SK-N-SH treated with all-trans-retinoic acid at 6 μM for 48 hours (cell line): ENCODE measurements around the gene WDR3.

Experiments used
- ATAC-seq: fragments of 200-7000 bp; cut with Tn5 transposase; 3 replicates; pipeline ENCODE4 v1.9.1; 2020; ENCODE audit warnings: mild to moderate bottlenecking, moderate library complexity
- ARNTL ChIP-seq: fragments of 450-650 bp; formaldehyde crosslinking; IDR thresholded peaks from 2 replicates; pipeline ENCODE4 v1.5.0; 2020; ENCODE audit warnings: low read depth, mild to moderate bottlenecking, moderate library complexity, borderline replicate concordance
- BACH2 ChIP-seq: fragments of 250-450 bp; sonication (Bioruptor Pico); IDR thresholded peaks from 2 replicates; pipeline ENCODE4 v1.9.0; 2021; ENCODE audit warnings: mild to moderate bottlenecking, borderline replicate concordance
- CSDC2 ChIP-seq: fragments of 250-450 bp; sonication (Bioruptor Pico); IDR thresholded peaks from 2 replicates; pipeline ENCODE4 v1.5.0; 2020; ENCODE audit warnings: mild to moderate bottlenecking, moderate library complexity
- ESRRG ChIP-seq: fragments of 250-450 bp; sonication (Bioruptor Pico); IDR thresholded peaks from 2 replicates; pipeline ENCODE4 v1.6.1; 2021; ENCODE audit warnings: mild to moderate bottlenecking
- GLIS3 ChIP-seq: fragments of 250-450 bp; sonication (Bioruptor Pico); IDR thresholded peaks from 2 replicates; pipeline ENCODE4 v1.5.0; 2020; ENCODE audit warnings: mild to moderate bottlenecking, moderate library complexity
- ISL1 ChIP-seq: fragments of 250-450 bp; sonication (Bioruptor Pico); IDR thresholded peaks from 2 replicates; pipeline ENCODE4 v2.1.2; 2022; ENCODE audit warnings: mild to moderate bottlenecking, moderate library complexity
- OSR1 ChIP-seq: fragments of 250-450 bp; sonication (Bioruptor Pico); IDR thresholded peaks from 2 replicates; pipeline ENCODE4 v1.8.0; 2022; ENCODE audit warnings: moderate library complexity, mild to moderate bottlenecking, inconsistent platforms
- PPARA ChIP-seq: fragments of 250-450 bp; sonication (Bioruptor Pico); IDR thresholded peaks from 2 replicates; pipeline ENCODE4 v1.5.0; 2020; ENCODE audit warnings: mild to moderate bottlenecking, borderline replicate concordance
- RARB ChIP-seq: fragments of 250-450 bp; sonication (Bioruptor Pico); IDR thresholded peaks from 2 replicates; pipeline ENCODE4 v1.8.0; 2021; ENCODE audit warnings: mild to moderate bottlenecking, moderate library complexity
- SNAI2 ChIP-seq: fragments of 250-450 bp; sonication (Bioruptor Pico); IDR thresholded peaks from 2 replicates; pipeline ENCODE4 v1.5.0; 2020; ENCODE audit warnings: mild to moderate bottlenecking, moderate library complexity
- TCF4 ChIP-seq: fragments of 250-450 bp; sonication (Bioruptor Pico); IDR thresholded peaks from 2 replicates; pipeline ENCODE4 v1.8.0; 2021; ENCODE audit warnings: mild to moderate bottlenecking, moderate library complexity, borderline replicate concordance
- TOX ChIP-seq: fragments of 250-450 bp; sonication (Bioruptor Pico); IDR thresholded peaks from 2 replicates; pipeline ENCODE4 v1.8.0; 2021; ENCODE audit warnings: mild to moderate bottlenecking, moderate library complexity, borderline replicate concordance
- ZC3H10 ChIP-seq: fragments of 250-450 bp; sonication (Bioruptor Pico); IDR thresholded peaks from 2 replicates; pipeline ENCODE4 v1.5.1; 2021; ENCODE audit warnings: mild to moderate bottlenecking, moderate library complexity
- ZFP3 ChIP-seq: fragments of 250-450 bp; sonication (Bioruptor Pico); IDR thresholded peaks from 2 replicates; pipeline ENCODE4 v1.5.0; 2020; ENCODE audit warnings: mild to moderate bottlenecking, moderate library complexity
- ZFP30 ChIP-seq: fragments of 450-650 bp; formaldehyde crosslinking; IDR thresholded peaks from 2 replicates; pipeline ENCODE4 v1.5.0; 2022; ENCODE audit warnings: mild to moderate bottlenecking, moderate library complexity
- ZNF565 ChIP-seq: fragments of 450-650 bp; formaldehyde crosslinking; conservative IDR thresholded peaks from 2 replicates; pipeline ENCODE4 v1.5.0; 2020; ENCODE audit warnings: low read depth, mild to moderate bottlenecking, moderate library complexity
- ZNF70 ChIP-seq: fragments of 450-650 bp; formaldehyde crosslinking; IDR thresholded peaks from 2 replicates; pipeline ENCODE4 v1.5.0; 2020; ENCODE audit warnings: mild to moderate bottlenecking, moderate library complexity
- TF ChIP-seq, protein P1 (sequence below): fragments of 250-450 bp; sonication (Bioruptor Pico); IDR thresholded peaks from 2 replicates; pipeline ENCODE4 v1.8.0; 2021; ENCODE audit warnings: low read depth, mild to moderate bottlenecking, moderate library complexity, borderline replicate concordance
- TF ChIP-seq, protein P2 (sequence below): fragments of 250-450 bp; sonication (Bioruptor Pico); IDR thresholded peaks from 2 replicates; pipeline ENCODE4 v1.5.1; 2020; ENCODE audit warnings: low read depth, mild to moderate bottlenecking, moderate library complexity
- TF ChIP-seq, protein P3 (sequence below): fragments of 250-450 bp; sonication (Bioruptor Pico); IDR thresholded peaks from 2 replicates; pipeline ENCODE4 v1.5.0; 2020; ENCODE audit warnings: mild to moderate bottlenecking, moderate library complexity
- TF ChIP-seq, protein P4 (sequence below): fragments of 250-450 bp; sonication (Bioruptor Pico); IDR thresholded peaks from 2 replicates; pipeline ENCODE4 v1.5.1; 2021; ENCODE audit warnings: mild to moderate bottlenecking, moderate library complexity

Gene WDR3

DNA sequence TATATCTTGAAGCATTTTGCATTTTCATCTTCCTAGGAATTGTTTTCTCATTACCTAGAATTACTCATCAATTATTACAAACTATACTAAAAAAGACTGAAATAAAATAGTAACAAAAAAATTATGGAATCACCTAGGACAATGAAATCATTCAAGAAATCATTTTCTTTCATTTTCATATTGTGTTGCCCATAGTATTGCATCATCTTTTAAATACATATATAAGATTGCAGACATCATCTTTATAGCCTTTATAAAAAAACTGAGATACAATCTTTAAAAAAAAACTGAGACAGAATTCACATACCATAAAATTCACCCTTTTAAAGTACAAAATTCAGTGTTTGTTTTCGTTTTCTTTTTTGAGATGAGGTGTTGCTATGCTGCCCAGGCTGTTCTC lies 29.7 kb upstream of the WDR3 start (continued):
- TF ChIP-seq, protein P1, sequence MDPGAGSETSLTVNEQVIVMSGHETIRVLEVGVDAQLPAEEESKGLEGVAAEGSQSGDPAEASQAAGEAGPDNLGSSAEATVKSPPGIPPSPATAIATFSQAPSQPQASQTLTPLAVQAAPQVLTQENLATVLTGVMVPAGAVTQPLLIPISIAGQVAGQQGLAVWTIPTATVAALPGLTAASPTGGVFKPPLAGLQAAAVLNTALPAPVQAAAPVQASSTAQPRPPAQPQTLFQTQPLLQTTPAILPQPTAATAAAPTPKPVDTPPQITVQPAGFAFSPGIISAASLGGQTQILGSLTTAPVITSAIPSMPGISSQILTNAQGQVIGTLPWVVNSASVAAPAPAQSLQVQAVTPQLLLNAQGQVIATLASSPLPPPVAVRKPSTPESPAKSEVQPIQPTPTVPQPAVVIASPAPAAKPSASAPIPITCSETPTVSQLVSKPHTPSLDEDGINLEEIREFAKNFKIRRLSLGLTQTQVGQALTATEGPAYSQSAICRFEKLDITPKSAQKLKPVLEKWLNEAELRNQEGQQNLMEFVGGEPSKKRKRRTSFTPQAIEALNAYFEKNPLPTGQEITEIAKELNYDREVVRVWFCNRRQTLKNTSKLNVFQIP = no peak
- no peak for TF ChIP-seq ZNF70 (CRISPR knock-in tag)
- no peak for TF ChIP-seq CSDC2 (CRISPR knock-in tag)
- no peak for TF ChIP-seq SNAI2 (CRISPR knock-in tag)
- no peak for TF ChIP-seq ZNF565 (CRISPR knock-in tag)
- no peak for TF ChIP-seq OSR1 (CRISPR knock-in tag)
- no peak for TF ChIP-seq ZFP30 (CRISPR knock-in tag)
- no peak for TF ChIP-seq PPARA (CRISPR knock-in tag)
- TF ChIP-seq ARNTL (CRISPR knock-in tag) = no peak
- TF ChIP-seq, protein P2, sequence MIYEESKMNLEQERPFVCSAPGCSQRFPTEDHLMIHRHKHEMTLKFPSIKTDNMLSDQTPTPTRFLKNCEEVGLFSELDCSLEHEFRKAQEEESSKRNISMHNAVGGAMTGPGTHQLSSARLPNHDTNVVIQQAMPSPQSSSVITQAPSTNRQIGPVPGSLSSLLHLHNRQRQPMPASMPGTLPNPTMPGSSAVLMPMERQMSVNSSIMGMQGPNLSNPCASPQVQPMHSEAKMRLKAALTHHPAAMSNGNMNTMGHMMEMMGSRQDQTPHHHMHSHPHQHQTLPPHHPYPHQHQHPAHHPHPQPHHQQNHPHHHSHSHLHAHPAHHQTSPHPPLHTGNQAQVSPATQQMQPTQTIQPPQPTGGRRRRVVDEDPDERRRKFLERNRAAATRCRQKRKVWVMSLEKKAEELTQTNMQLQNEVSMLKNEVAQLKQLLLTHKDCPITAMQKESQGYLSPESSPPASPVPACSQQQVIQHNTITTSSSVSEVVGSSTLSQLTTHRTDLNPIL = no peak
- no peak for TF ChIP-seq RARB (CRISPR knock-in tag)
- TF ChIP-seq BACH2 (CRISPR knock-in tag) = no peak
- no peak for TF ChIP-seq ISL1 (CRISPR knock-in tag)
- TF ChIP-seq TOX (CRISPR knock-in tag) = no peak

DNA sequence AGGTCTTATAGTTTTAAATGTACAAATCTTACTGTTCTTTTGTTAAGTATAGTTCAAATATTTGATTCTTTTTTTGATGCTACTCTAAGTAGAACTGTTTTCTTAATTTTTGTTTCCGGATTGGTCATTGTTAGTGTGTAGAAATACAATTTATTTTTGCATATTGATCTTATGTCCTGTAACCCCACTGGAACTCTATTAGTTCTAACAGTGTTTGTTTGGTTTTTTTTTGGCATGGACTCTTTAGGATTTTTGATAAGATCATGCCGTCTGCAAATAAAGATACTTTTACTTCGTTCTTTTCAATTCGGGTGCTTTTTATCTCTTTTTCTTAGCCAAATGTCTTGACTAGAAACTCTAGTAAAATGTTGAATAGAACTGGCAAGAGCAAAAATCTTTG lies 26.6 kb upstream of the WDR3 start:
- ATAC-seq = no peak
- TF ChIP-seq, protein P3, sequence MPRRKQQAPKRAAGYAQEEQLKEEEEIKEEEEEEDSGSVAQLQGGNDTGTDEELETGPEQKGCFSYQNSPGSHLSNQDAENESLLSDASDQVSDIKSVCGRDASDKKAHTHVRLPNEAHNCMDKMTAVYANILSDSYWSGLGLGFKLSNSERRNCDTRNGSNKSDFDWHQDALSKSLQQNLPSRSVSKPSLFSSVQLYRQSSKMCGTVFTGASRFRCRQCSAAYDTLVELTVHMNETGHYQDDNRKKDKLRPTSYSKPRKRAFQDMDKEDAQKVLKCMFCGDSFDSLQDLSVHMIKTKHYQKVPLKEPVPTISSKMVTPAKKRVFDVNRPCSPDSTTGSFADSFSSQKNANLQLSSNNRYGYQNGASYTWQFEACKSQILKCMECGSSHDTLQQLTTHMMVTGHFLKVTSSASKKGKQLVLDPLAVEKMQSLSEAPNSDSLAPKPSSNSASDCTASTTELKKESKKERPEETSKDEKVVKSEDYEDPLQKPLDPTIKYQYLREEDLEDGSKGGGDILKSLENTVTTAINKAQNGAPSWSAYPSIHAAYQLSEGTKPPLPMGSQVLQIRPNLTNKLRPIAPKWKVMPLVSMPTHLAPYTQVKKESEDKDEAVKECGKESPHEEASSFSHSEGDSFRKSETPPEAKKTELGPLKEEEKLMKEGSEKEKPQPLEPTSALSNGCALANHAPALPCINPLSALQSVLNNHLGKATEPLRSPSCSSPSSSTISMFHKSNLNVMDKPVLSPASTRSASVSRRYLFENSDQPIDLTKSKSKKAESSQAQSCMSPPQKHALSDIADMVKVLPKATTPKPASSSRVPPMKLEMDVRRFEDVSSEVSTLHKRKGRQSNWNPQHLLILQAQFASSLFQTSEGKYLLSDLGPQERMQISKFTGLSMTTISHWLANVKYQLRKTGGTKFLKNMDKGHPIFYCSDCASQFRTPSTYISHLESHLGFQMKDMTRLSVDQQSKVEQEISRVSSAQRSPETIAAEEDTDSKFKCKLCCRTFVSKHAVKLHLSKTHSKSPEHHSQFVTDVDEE (CRISPR knock-in tag) = no peak
- TF ChIP-seq TOX (CRISPR knock-in tag) (no peak), ARNTL (CRISPR knock-in tag) (no peak), ZFP30 (CRISPR knock-in tag) (no peak), BACH2 (CRISPR knock-in tag) (no peak), ESRRG (CRISPR knock-in tag) (no peak), GLIS3 (no peak), TCF4 (no peak), ZFP3 (CRISPR knock-in tag) (no peak), OSR1 (CRISPR knock-in tag) (no peak), PPARA (CRISPR knock-in tag) (no peak), CSDC2 (CRISPR knock-in tag) (no peak), ZC3H10 (CRISPR knock-in tag) (no peak), ZNF565 (CRISPR knock-in tag) (no peak)
- TF ChIP-seq, protein P1 = no peak
- TF ChIP-seq, protein P4, sequence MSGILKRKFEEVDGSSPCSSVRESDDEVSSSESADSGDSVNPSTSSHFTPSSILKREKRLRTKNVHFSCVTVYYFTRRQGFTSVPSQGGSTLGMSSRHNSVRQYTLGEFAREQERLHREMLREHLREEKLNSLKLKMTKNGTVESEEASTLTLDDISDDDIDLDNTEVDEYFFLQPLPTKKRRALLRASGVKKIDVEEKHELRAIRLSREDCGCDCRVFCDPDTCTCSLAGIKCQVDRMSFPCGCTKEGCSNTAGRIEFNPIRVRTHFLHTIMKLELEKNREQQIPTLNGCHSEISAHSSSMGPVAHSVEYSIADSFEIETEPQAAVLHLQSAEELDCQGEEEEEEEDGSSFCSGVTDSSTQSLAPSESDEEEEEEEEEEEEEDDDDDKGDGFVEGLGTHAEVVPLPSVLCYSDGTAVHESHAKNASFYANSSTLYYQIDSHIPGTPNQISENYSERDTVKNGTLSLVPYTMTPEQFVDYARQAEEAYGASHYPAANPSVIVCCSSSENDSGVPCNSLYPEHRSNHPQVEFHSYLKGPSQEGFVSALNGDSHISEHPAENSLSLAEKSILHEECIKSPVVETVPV (CRISPR knock-in tag) = no peak
- TF ChIP-seq, all 23 proteins: peak for 0

DNA sequence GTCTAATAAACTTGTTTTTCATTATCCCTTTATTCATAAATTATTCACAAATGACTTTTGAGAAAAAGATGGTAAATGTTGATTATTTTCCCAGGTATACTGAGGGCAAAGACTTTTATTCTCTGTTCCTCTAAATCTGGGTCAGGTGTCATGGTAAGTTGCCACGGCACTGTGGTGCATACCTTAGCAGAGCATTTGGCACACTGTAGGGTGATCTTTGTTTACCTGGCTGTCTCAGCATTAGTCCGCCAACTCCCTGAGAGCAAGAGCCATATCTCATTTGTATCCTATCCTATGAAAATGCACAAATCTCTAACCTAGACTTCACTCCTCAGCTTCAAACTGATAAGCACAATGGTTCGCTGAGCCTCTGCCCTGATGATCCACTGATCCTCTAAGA lies 25.1 kb upstream of the WDR3 start:
- ATAC-seq = no peak
- TF ChIP-seq PPARA (CRISPR knock-in tag) (no peak), ZNF70 (CRISPR knock-in tag) (no peak), ZFP3 (CRISPR knock-in tag) (no peak), ESRRG (CRISPR knock-in tag) (no peak), ZFP30 (CRISPR knock-in tag) (no peak), ISL1 (CRISPR knock-in tag) (no peak)
- TF ChIP-seq, protein P1 = no peak
- TF ChIP-seq, protein P3 (CRISPR knock-in tag) = no peak
